Thyroid gland (tissue), 4 donors: ENCODE results near the gene NAA20. TPM values are rescaled to one million over a fixed set of nuclear protein-coding genes. Genes with fewer than 3 reads are reported as not detected.

Experiments used
- DNase-seq, 2 donors: peaks; one replicate each; pipeline ENCODE4 v3.0.0-alpha.2; 2019
- H3K27ac ChIP-seq, 3 donors: fragments of 200-600 bp; sonication (generic); 1 replicate in 2 of 3; 2 replicates in 1 of 3; pipeline ENCODE4 v1.5.1; 2016 to 2019; ENCODE audit warnings: mild to moderate bottlenecking in 1 of 3, moderate library complexity in 1 of 3
- H3K27me3 ChIP-seq: fragments of 200-600 bp; sonication (generic); one replicate; pipeline ENCODE4 v1.5.1; 2019
- H3K36me3 ChIP-seq, 2 donors: fragments of 200-600 bp; sonication (generic); one replicate each; pipeline ENCODE4 v1.5.1; 2016 to 2019
- H3K4me1 ChIP-seq, 2 donors: fragments of 200-600 bp; sonication (generic); one replicate each; pipeline ENCODE4 v1.5.1; 2017 to 2019
- H3K4me3 ChIP-seq, 3 donors: fragments of 200-600 bp; sonication (generic); replicated peaks in 1 of 3; 1 replicate in 2 of 3; 2 replicates in 1 of 3; pipeline ENCODE4 v1.5.1; 2016; ENCODE audit warnings: mild to moderate bottlenecking in 1 of 3
- H3K9me3 ChIP-seq: fragments of 200-600 bp; sonication (generic); one replicate; pipeline ENCODE4 v1.5.1; 2017
- POLR2A ChIP-seq, 2 donors: fragments of 450-650 bp; IDR thresholded peaks; one replicate each; pipeline ENCODE4 v1.6.1; 2017; ENCODE audit warnings: antibody characterized with exemption in 2 of 2, mild to moderate bottlenecking in 2 of 2, moderate library complexity in 1 of 2
- WGBS, 2 donors: methylation state at CpG; one replicate each; pipeline ENCODE4 v1.1.5; 2017; 5-methylcytosine and 5-hydroxymethylcytosine counted together
- intact Hi-C: fragments of 100-400 bp; cut with DNase I; formaldehyde crosslinking; loops from one replicate; pipeline ENCODE4 v1.15.1; 2023
- total RNA-seq, 4 donors: library from RNA; depleted of rRNA; stranded (reverse); fragments of >200 nt; gene quantifications; one replicate each; pipeline ENCODE4 v1.2.3, GENCODE V29; 2016
- TF ChIP-seq, protein P1 (sequence below), 6 experiments: fragments of 200-600 bp in 3 of 6; fragments of 450-650 bp in 3 of 6; sonication (generic) in 3 of 6; IDR thresholded peaks; one replicate each; pipeline ENCODE4 v1.5.1; 2016 to 2019; ENCODE audit warnings: antibody characterized with exemption in 6 of 6, mild to moderate bottlenecking in 2 of 6, inconsistent platforms in 1 of 6, moderate library complexity in 1 of 6

NAA20 gene
- total RNA-seq: 10 to 100 TPM; 53.3 to 65.7 (median 64.0) TPM

DNA sequence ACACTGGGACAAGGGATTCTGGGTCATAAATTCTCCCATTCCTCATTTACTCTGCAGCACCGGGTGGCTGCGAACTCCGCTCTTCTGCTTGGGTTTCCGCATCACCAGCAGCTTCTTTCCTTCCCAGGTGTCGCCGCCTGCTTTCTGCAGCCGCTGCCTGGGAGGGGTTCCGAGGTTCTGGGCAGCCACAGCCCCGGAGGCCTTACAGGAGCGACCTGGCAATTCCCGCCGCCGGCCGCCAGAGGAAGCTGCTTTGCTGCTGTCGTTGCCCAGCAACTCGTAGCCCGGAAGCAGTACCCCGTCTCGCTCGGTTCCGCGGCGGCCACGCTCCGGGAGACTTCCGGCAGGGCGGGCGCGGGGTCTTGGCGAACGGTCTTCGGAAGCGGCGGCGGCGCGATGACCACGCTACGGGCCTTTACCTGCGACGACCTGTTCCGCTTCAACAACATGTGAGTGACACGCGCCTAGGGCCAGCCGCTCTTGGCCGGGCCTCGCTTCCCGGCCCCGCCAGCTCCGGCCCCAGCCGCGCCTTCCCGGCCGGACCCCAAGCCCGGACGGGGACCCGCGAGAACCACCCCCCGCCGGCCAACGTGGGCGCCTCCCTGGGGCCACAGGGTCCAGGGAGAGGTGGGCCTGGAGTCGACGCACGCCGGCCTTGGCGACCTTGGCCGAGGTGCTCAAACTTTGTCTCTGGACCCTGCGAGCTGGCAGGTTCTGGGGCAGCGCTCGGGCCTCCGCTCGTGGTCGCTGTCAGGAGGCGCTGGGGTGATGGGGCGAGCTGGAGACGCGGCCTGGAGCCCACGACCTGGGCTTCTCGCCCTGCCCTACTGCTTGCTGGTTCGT lies at the start of gene NAA20:
TSS of gene NAA20 (plus strand) at position 362 of the 843 bp plus-strand sequence. CDS start at position 397, 35 bp downstream.
- Histone ChIP-seq H3K9me3 (no peaks in the 10 kb centered on the region), H3K4me3 (peak within 1 kb of the TSS; percentile 75 to 89 (median 89)), H3K27ac (peak within 1 kb of the TSS; percentile 68 to 85 (median 83)), H3K27me3 (no peaks in the 10 kb centered on the region), H3K4me1 (peaks cover 26 to 43% of the 10 kb centered on the region in 2 donors), H3K36me3 (no peaks in the 10 kb centered on the region)
- intact Hi-C loops: no loop called here
- 0 to 1% methylated on average over 14 to 23 of the region's 81 CpGs for WGBS, 2 donors
- TF ChIP-seq, protein P1, sequence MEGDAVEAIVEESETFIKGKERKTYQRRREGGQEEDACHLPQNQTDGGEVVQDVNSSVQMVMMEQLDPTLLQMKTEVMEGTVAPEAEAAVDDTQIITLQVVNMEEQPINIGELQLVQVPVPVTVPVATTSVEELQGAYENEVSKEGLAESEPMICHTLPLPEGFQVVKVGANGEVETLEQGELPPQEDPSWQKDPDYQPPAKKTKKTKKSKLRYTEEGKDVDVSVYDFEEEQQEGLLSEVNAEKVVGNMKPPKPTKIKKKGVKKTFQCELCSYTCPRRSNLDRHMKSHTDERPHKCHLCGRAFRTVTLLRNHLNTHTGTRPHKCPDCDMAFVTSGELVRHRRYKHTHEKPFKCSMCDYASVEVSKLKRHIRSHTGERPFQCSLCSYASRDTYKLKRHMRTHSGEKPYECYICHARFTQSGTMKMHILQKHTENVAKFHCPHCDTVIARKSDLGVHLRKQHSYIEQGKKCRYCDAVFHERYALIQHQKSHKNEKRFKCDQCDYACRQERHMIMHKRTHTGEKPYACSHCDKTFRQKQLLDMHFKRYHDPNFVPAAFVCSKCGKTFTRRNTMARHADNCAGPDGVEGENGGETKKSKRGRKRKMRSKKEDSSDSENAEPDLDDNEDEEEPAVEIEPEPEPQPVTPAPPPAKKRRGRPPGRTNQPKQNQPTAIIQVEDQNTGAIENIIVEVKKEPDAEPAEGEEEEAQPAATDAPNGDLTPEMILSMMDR (IDR thresholded peaks at IDR 0.05): peak; percentile 63 to 96 (median 81)
- TF ChIP-seq POLR2A (IDR thresholded peaks at IDR 0.05): peak in 1 of 2 donors; percentile 70
- peak; percentile 95 to 96 for DNase-seq

DNA sequence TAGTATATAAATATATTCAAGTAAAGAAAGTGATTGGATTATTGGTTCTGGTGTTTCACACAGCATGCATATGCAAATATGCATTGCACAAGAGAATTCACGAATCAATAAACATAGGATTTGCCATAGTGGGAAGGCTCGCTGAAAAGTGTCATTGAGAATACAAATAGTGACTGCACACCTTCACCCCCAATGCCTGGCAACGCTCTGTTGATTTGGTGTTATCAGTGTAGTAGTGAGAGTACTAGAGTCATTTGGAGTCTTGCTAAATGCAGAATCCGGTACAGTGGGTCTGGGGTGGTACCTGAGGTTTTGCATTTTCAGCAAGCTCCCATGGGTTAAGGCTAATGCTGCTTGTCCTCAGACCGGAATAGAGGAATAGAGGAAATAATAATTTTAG lies 49.7 kb upstream of the NAA20 start:
- WGBS, 2 donors: 79 to 91% methylated on average over 5 of the region's 5 CpGs
- intact Hi-C loops: no loop called here
- peaks cover 0 to 3% of the 10 kb centered on the region in 2 donors for H3K36me3 ChIP-seq

GRCh38 chr20:19968028-19968427 lies 49.1 kb upstream of the NAA20 start:
- intact Hi-C loops: no loop called here
- Histone ChIP-seq H3K9me3 (no peaks in the 10 kb centered on the region), H3K27me3 (no peaks in the 10 kb centered on the region), H3K36me3 (peaks cover 0 to 3% of the 10 kb centered on the region in 2 donors), H3K27ac (no peak overlapping the region), H3K4me1 (peaks cover 17 to 35% of the 10 kb centered on the region in 2 donors), H3K4me3 (no peak overlapping the region)
- no peak for DNase-seq
- WGBS, 2 donors: 92 to 93% methylated on average over 7 of the region's 7 CpGs
- TF ChIP-seq POLR2A (IDR thresholded peaks at IDR 0.05): no peak
- TF ChIP-seq, protein P1 (IDR thresholded peaks at IDR 0.05): no peak

More for the DNA sequence above, 49.7 kb upstream of the NAA20 start:
- Histone ChIP-seq H3K9me3 (no peaks in the 10 kb centered on the region), H3K27ac (no peak overlapping the region), H3K4me3 (no peak overlapping the region), H3K4me1 (peaks cover 15 to 37% of the 10 kb centered on the region in 2 donors), H3K27me3 (no peaks in the 10 kb centered on the region)
- TF ChIP-seq, protein P1 (IDR thresholded peaks at IDR 0.05): no peak
- no peak for TF ChIP-seq POLR2A (IDR thresholded peaks at IDR 0.05)
- DNase-seq: no peak

GRCh38 chr20:19968466-19969073 lies 48.6 kb upstream of the NAA20 start:
- Histone ChIP-seq H3K9me3 (no peaks in the 10 kb centered on the region), H3K4me3 (no peak overlapping the region), H3K4me1 (peaks cover 23 to 37% of the 10 kb centered on the region in 2 donors), H3K36me3 (peaks cover 0 to 3% of the 10 kb centered on the region in 2 donors), H3K27ac (no peak overlapping the region), H3K27me3 (no peaks in the 10 kb centered on the region)
- WGBS, 2 donors: 87 to 100% methylated on average over 3 to 4 of the region's 4 CpGs
- no peak for DNase-seq
- intact Hi-C loops: no loop called here
- TF ChIP-seq POLR2A (IDR thresholded peaks at IDR 0.05): no peak
- TF ChIP-seq, protein P1 (IDR thresholded peaks at IDR 0.05): no peak

GRCh38 chr20:19969106-19969505 lies 48.1 kb upstream of the NAA20 start:
- Histone ChIP-seq H3K27ac (no peak overlapping the region), H3K4me3 (no peak overlapping the region), H3K9me3 (no peaks in the 10 kb centered on the region), H3K4me1 (peaks cover 28 to 37% of the 10 kb centered on the region in 2 donors), H3K36me3 (peaks cover 0 to 3% of the 10 kb centered on the region in 2 donors), H3K27me3 (no peaks in the 10 kb centered on the region)
- intact Hi-C loops: no loop called here
- 94 to 95% methylated on average over 5 of the region's 5 CpGs for WGBS, 2 donors
- DNase-seq: no peak
- no peak for TF ChIP-seq POLR2A (IDR thresholded peaks at IDR 0.05)
- TF ChIP-seq, protein P1 (IDR thresholded peaks at IDR 0.05): no peak
